A673 (cell line): ENCODE measurements around the gene UCK2. TPM values are rescaled to one million over a fixed set of nuclear protein-coding genes. Genes with fewer than 3 reads are reported as not detected.

Source experiments
- BruUV-seq: library from RNA; stranded (reverse); fragments of 400-500 nt; replicated peaks from 2 replicates; lab custom pipeline; 2021; lab: Mats Ljungman, UMichigan
- CTCF ChIA-PET: fragments of 300-600 bp; sonication (Branson Sonifier 250); formaldehyde crosslinking; loops from one replicate; lab custom pipeline; 2022; ENCODE audit warnings: antibody characterized with exemption; lab: Charles Lee
- POLR2A ChIA-PET: fragments of 300-600 bp; sonication (Branson Sonifier 250); formaldehyde crosslinking; loops from one replicate; lab custom pipeline; 2022; ENCODE audit warnings: antibody characterized with exemption; ENCODE audit not compliant: low non-redundant PET; lab: Charles Lee
- DNase-seq: peaks from one replicate; pipeline ENCODE4 v3.0.0-alpha.2; 2015; ENCODE audit warnings: low spot score
- H3K27ac ChIP-seq: fragments of 200-600 bp; sonication (generic); 2 replicates; pipeline ENCODE4 v1.5.1; 2016; ENCODE audit warnings: mixed run types, low read depth, mild to moderate bottlenecking, mixed read lengths, antibody characterized with exemption, low read length; ENCODE audit not compliant: poor library complexity, severe bottlenecking
- H3K27me3 ChIP-seq: fragments of 200-600 bp; sonication (generic); replicated peaks from 2 replicates; pipeline ENCODE4 v1.6.1; 2017; ENCODE audit warnings: mixed run types, low read depth, mild to moderate bottlenecking, mixed read lengths, antibody characterized with exemption, low read length; ENCODE audit not compliant: insufficient read depth, poor library complexity
- H3K36me3 ChIP-seq: fragments of 200-600 bp; sonication (generic); 2 replicates; pipeline ENCODE4 v1.6.1; 2016; ENCODE audit warnings: mixed run types, mild to moderate bottlenecking, mixed read lengths, antibody characterized with exemption, low read length; ENCODE audit not compliant: insufficient read depth, poor library complexity, severe bottlenecking
- H3K4me1 ChIP-seq: fragments of 200-600 bp; sonication (generic); 2 replicates; pipeline ENCODE4 v1.6.1; 2017; ENCODE audit warnings: mixed run types, mild to moderate bottlenecking, mixed read lengths, antibody characterized with exemption, low read length; ENCODE audit not compliant: insufficient read depth, poor library complexity, severe bottlenecking
- H3K4me3 ChIP-seq: fragments of 200-600 bp; sonication (generic); 2 replicates; pipeline ENCODE4 v1.5.1; 2016; ENCODE audit warnings: low read depth, mixed run types, mild to moderate bottlenecking, mixed read lengths, low read length; ENCODE audit not compliant: poor library complexity, severe bottlenecking
- H3K9me3 ChIP-seq: fragments of 200-600 bp; sonication (generic); 2 replicates; pipeline ENCODE4 v1.6.1; 2016; ENCODE audit warnings: mixed run types, low read depth, mild to moderate bottlenecking, mixed read lengths, antibody characterized with exemption, low read length; ENCODE audit not compliant: poor library complexity, severe bottlenecking
- EZH2 ChIP-seq: fragments of 200-600 bp; sonication (generic); IDR thresholded peaks from 2 replicates; pipeline ENCODE4 v1.6.1; 2017; ENCODE audit warnings: borderline replicate concordance, low read depth, mild to moderate bottlenecking, mixed read lengths, antibody characterized with exemption, low read length; ENCODE audit not compliant: poor library complexity, severe bottlenecking
- intact Hi-C: fragments of 100-400 bp; cut with micrococcal nuclease; formaldehyde crosslinking; loops from one replicate; pipeline ENCODE4 v1.10.0; 2022; ENCODE audit not compliant: unreplicated experiment
- total RNA-seq: library from RNA; stranded (reverse); gene quantifications from 2 replicates; pipeline ENCODE4 v1.2.3, GENCODE V29; 2021
- TF ChIP-seq, protein P1 (sequence below): fragments of 300-800, 200-600 bp; sonication (generic); conservative IDR thresholded peaks from 2 replicates; pipeline ENCODE4 v1.5.1; 2017; ENCODE audit warnings: low read depth, mild to moderate bottlenecking, antibody characterized with exemption, low read length, moderate library complexity, mixed read lengths

The UCK2 gene
- total RNA-seq, 1 experiment from 2014 or later: 78.7 TPM

DNA sequence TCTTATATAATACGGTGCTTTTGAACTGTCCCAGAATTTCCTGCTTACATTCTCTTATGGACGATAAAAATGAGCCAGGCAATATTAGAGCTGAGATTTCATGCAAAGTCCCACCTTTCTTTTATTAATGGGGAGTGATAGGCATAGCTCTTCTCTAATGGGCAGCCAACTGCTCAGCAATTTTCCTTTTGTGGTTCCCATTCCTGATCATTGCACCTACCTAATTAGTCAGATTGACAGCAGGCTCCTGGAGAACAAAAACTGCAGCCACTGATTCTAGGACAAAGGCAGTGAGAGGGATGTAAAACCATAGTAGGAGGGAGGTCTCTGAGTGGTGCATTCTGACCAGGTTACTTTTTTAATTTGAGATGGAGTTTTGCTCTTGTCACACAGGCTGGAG is 110.4 kb downstream of the UCK2 start:
- TF ChIP-seq, protein P1, sequence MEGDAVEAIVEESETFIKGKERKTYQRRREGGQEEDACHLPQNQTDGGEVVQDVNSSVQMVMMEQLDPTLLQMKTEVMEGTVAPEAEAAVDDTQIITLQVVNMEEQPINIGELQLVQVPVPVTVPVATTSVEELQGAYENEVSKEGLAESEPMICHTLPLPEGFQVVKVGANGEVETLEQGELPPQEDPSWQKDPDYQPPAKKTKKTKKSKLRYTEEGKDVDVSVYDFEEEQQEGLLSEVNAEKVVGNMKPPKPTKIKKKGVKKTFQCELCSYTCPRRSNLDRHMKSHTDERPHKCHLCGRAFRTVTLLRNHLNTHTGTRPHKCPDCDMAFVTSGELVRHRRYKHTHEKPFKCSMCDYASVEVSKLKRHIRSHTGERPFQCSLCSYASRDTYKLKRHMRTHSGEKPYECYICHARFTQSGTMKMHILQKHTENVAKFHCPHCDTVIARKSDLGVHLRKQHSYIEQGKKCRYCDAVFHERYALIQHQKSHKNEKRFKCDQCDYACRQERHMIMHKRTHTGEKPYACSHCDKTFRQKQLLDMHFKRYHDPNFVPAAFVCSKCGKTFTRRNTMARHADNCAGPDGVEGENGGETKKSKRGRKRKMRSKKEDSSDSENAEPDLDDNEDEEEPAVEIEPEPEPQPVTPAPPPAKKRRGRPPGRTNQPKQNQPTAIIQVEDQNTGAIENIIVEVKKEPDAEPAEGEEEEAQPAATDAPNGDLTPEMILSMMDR: no peak
- no peak for TF ChIP-seq EZH2
- no TSS peak for BruUV-seq
- no peaks in the 10 kb centered on the region for H3K9me3 ChIP-seq
- H3K4me3 ChIP-seq: no peak overlapping the region
- CTCF ChIA-PET: no interaction called here
- no peaks in the 10 kb centered on the region for H3K4me1 ChIP-seq
- DNase-seq: no peak
- POLR2A ChIA-PET: no interaction called here
- H3K27ac ChIP-seq: no peak overlapping the region
- intact Hi-C loops: no loop called here
- no peaks in the 10 kb centered on the region for H3K27me3 ChIP-seq
- no peaks in the 10 kb centered on the region for H3K36me3 ChIP-seq

DNA sequence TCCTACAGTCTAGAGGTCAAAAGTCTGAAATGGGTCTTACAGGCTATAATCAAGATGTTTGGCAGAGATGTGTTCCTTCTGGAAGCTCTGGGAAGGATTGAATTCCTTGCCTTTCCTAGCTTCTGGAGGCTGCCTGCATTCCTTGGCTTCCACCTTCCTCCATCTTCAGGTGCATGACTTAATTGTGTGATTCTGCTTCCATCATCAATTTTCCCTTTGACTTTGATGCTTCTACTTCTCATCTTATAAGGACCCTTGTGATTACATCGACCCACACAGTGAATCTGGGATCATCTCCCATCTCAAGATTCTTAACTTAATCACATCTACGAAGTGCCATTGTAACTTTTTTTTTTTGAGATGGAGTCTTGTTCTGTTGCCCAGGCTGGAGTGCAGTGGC is 111.4 kb downstream of the UCK2 start:
- DNase-seq: no peak
- intact Hi-C loops: no loop called here
- Histone ChIP-seq H3K4me3 (no peak overlapping the region), H3K27ac (no peak overlapping the region), H3K36me3 (no peaks in the 10 kb centered on the region), H3K27me3 (peaks cover 4% of the 10 kb centered on the region), H3K4me1 (no peaks in the 10 kb centered on the region), H3K9me3 (no peaks in the 10 kb centered on the region)
- ChIA-PET CTCF (no interaction called here), POLR2A (no interaction called here)
- no peak for TF ChIP-seq EZH2
- TF ChIP-seq, protein P1: no peak
- no TSS peak for BruUV-seq

DNA sequence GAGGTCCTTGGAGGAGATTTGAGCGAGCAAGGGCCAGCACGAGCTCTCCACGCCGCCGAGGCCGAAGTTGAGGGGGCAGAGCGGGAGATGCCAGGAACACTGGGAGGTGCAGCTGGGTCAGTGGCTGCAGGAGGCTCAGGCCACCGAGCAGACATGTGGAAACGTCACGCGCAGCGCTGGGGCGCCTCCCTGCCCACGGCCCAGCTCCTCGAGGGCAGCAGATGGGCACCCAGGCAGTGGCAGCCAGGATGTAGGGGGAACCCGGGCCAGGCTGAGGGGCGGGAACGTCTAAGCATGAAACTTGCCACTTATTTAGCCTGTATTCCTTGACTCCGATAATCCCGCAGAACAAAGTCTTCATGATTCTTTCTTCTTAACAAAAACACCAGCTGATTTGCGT is 114.1 kb downstream of the UCK2 start:
- Histone ChIP-seq H3K4me1 (no peaks in the 10 kb centered on the region), H3K27me3 (peaks cover 13% of the 10 kb centered on the region), H3K9me3 (no peaks in the 10 kb centered on the region), H3K4me3 (no peak overlapping the region), H3K36me3 (no peaks in the 10 kb centered on the region), H3K27ac (no peak overlapping the region)
- TF ChIP-seq, protein P1: no peak
- DNase-seq: no peak
- intact Hi-C loops: no loop called here
- CTCF ChIA-PET: no interaction called here
- BruUV-seq: no TSS peak
- POLR2A ChIA-PET: no interaction called here
